H9 (cell line): Measurements from ENCODE around the gene ST13. TPM values are rescaled to one million over a fixed set of nuclear protein-coding genes. Genes with fewer than 3 reads are reported as not detected.

Experiments used
- DNase-seq: peaks from one replicate; pipeline ENCODE4 v3.0.0-alpha.2; 2017
- H2AFZ ChIP-seq: one replicate; pipeline ENCODE4 v1.6.1; 2013; ENCODE audit warnings: mild to moderate bottlenecking, low read length, control low read depth, moderate library complexity
- H2AK5ac ChIP-seq: 2 replicates; pipeline ENCODE4 v1.6.1; 2013; ENCODE audit warnings: low read length, control low read depth, mixed read lengths; ENCODE audit not compliant: insufficient read length
- H2BK120ac ChIP-seq: one replicate; pipeline ENCODE4 v1.6.1; 2013; ENCODE audit warnings: low read depth, mild to moderate bottlenecking, low read length, control low read depth, inconsistent platforms; ENCODE audit not compliant: poor library complexity, severe bottlenecking
- H2BK12ac ChIP-seq: 2 replicates; pipeline ENCODE4 v1.6.1; 2013; ENCODE audit warnings: low read length, control low read depth, mixed read lengths, low read depth; ENCODE audit not compliant: insufficient read length
- H2BK15ac ChIP-seq: 2 replicates; pipeline ENCODE4 v1.6.1; 2013; ENCODE audit warnings: low read depth, low read length, control low read depth
- H2BK20ac ChIP-seq: one replicate; pipeline ENCODE4 v1.6.1; 2013; ENCODE audit warnings: low read depth, mild to moderate bottlenecking, low read length, control low read depth, inconsistent platforms; ENCODE audit not compliant: poor library complexity, severe bottlenecking
- H2BK5ac ChIP-seq: 2 replicates; pipeline ENCODE4 v1.6.1; 2013; ENCODE audit warnings: low read length, control low read depth, mixed read lengths; ENCODE audit not compliant: insufficient read length
- H3K14ac ChIP-seq: 2 replicates; pipeline ENCODE4 v1.6.1; 2013; ENCODE audit warnings: low read length, control low read depth; ENCODE audit not compliant: insufficient read depth
- H3K18ac ChIP-seq: 2 replicates; pipeline ENCODE4 v1.6.1; 2013; ENCODE audit warnings: low read depth, mild to moderate bottlenecking, mixed read lengths, low read length, control low read depth; ENCODE audit not compliant: insufficient read length
- H3K23ac ChIP-seq: 2 replicates; pipeline ENCODE4 v1.6.1; 2013; ENCODE audit warnings: low read length, control low read depth, mixed read lengths, low read depth; ENCODE audit not compliant: insufficient read length
- H3K23me2 ChIP-seq: 2 replicates; pipeline ENCODE4 v1.6.1; 2013; ENCODE audit warnings: low read depth, mild to moderate bottlenecking, mixed read lengths, low read length, control low read depth; ENCODE audit not compliant: insufficient read length, poor library complexity, severe bottlenecking
- H3K27ac ChIP-seq: 2 replicates; pipeline ENCODE4 v1.5.1; 2013; ENCODE audit warnings: low read length, control low read depth, mixed read lengths, low read depth; ENCODE audit not compliant: insufficient read length
- H3K27me3 ChIP-seq: 2 replicates; pipeline ENCODE4 v1.6.1; 2013; ENCODE audit warnings: low read length, control low read depth, inconsistent platforms; ENCODE audit not compliant: insufficient read depth
- H3K4ac ChIP-seq: 2 replicates; pipeline ENCODE4 v1.6.1; 2013; ENCODE audit warnings: low read depth, mild to moderate bottlenecking, control low read depth, inconsistent platforms, low read length, moderate library complexity
- H3K4me1 ChIP-seq: 2 replicates; pipeline ENCODE4 v1.6.1; 2013; ENCODE audit warnings: low read length, control low read depth, inconsistent platforms; ENCODE audit not compliant: insufficient read depth
- H3K4me2 ChIP-seq: 2 replicates; pipeline ENCODE4 v1.6.1; 2013; ENCODE audit warnings: low read length, control low read depth, mixed read lengths; ENCODE audit not compliant: insufficient read length, insufficient read depth
- H3K56ac ChIP-seq: 2 replicates; pipeline ENCODE4 v1.6.1; 2013; ENCODE audit warnings: low read depth, mild to moderate bottlenecking, mixed read lengths, low read length, control low read depth; ENCODE audit not compliant: insufficient read length
- H3K79me1 ChIP-seq: 2 replicates; pipeline ENCODE4 v1.6.1; 2013; ENCODE audit warnings: low read depth, mild to moderate bottlenecking, moderate library complexity, low read length, control low read depth, inconsistent platforms; ENCODE audit not compliant: insufficient read depth, poor library complexity, severe bottlenecking
- H3K79me2 ChIP-seq: 2 replicates; pipeline ENCODE4 v1.6.1; 2013; ENCODE audit warnings: low read length, control low read depth, inconsistent platforms; ENCODE audit not compliant: insufficient read depth
- H3K9ac ChIP-seq: 2 replicates; pipeline ENCODE4 v1.6.1; 2013; ENCODE audit warnings: low read length, control low read depth, mixed read lengths; ENCODE audit not compliant: insufficient read length; ENCODE audit errors: extremely low read depth
- H3K9me3 ChIP-seq: one replicate; pipeline ENCODE4 v1.6.1; 2013; ENCODE audit warnings: low read depth, low read length, inconsistent platforms; ENCODE audit not compliant: control insufficient read depth
- H3T11ph ChIP-seq: one replicate; pipeline ENCODE4 v1.6.1; 2013; ENCODE audit warnings: mild to moderate bottlenecking, low read length, control low read depth, inconsistent platforms
- H4K20me1 ChIP-seq: one replicate; pipeline ENCODE4 v1.6.1; 2013; ENCODE audit not compliant: control insufficient read depth, insufficient read length, insufficient read depth
- H4K5ac ChIP-seq: 2 replicates; pipeline ENCODE4 v1.6.1; 2013; ENCODE audit warnings: low read depth, mild to moderate bottlenecking, mixed read lengths, low read length, control low read depth; ENCODE audit not compliant: insufficient read length
- H4K8ac ChIP-seq: replicated peaks from 2 replicates; pipeline ENCODE4 v1.6.1; 2013; ENCODE audit warnings: low read length, control low read depth, mixed read lengths, low read depth; ENCODE audit not compliant: insufficient read length
- H4K91ac ChIP-seq: 2 replicates; pipeline ENCODE4 v1.6.1; 2013; ENCODE audit warnings: low read depth, mild to moderate bottlenecking, moderate library complexity, mixed read lengths, low read length, control low read depth; ENCODE audit not compliant: insufficient read length
- H3K27ac Mint-ChIP-seq, 3 experiments: 2 replicates in 2 of 3; 3 replicates in 1 of 3; pipeline ENCODE4 v1.8.0; 2020 to 2021; ENCODE audit warnings: mixed read lengths in 3 of 3, mild to moderate bottlenecking in 1 of 3, moderate library complexity in 1 of 3
- H3K27me3 Mint-ChIP-seq: 2 replicates; pipeline ENCODE4 v1.8.0; 2021; ENCODE audit warnings: low read depth, mild to moderate bottlenecking, moderate library complexity, mixed read lengths
- H3K36me3 Mint-ChIP-seq, 3 experiments: 2 replicates in 2 of 3; 3 replicates in 1 of 3; pipeline ENCODE4 v1.8.0; 2020 to 2021; ENCODE audit warnings: low read depth in 3 of 3, mixed read lengths in 3 of 3; ENCODE audit not compliant: insufficient read depth in 1 of 3
- H3K4me1 Mint-ChIP-seq, 2 experiments: 2 replicates each; pipeline ENCODE4 v1.8.0; 2020; ENCODE audit warnings: mixed read lengths in 2 of 2
- H3K4me3 Mint-ChIP-seq, 2 experiments: 2 replicates in 1 of 2; 3 replicates in 1 of 2; pipeline ENCODE4 v1.8.0; 2020 to 2021; ENCODE audit warnings: mild to moderate bottlenecking in 2 of 2, mixed read lengths in 2 of 2, moderate library complexity in 1 of 2
- H3K9me3 Mint-ChIP-seq, 2 experiments: 2 replicates in 1 of 2; 3 replicates in 1 of 2; pipeline ENCODE4 v1.8.0; 2020; ENCODE audit warnings: mild to moderate bottlenecking in 2 of 2, mixed read lengths in 2 of 2, moderate library complexity in 1 of 2
- WGBS: extraction: QIAGEN DNeasy Blood & Tissue Kit; methylation state at CpG from one replicate; pipeline ENCODE4 v1.1.7; 2013; ENCODE audit warnings: missing lambda C conversion rate, low lambda C conversion rate, mixed read lengths; ENCODE audit not compliant: insufficient read length; ENCODE audit errors: extremely low coverage; 5-methylcytosine and 5-hydroxymethylcytosine counted together
- total RNA-seq: library from RNA; stranded (reverse); gene quantifications from 2 replicates; pipeline ENCODE4 v1.2.1, GENCODE V29; 2021
- TF ChIP-seq, protein P1 (sequence below): fragments of 200-600 bp; sonication (generic); conservative IDR thresholded peaks from 3 replicates; pipeline ENCODE4 v1.8.0; 2021; ENCODE audit warnings: antibody characterized with exemption, mild to moderate bottlenecking

Gene ST13
- total RNA-seq, 1 experiment from 2014 or later: 353 TPM

DNA sequence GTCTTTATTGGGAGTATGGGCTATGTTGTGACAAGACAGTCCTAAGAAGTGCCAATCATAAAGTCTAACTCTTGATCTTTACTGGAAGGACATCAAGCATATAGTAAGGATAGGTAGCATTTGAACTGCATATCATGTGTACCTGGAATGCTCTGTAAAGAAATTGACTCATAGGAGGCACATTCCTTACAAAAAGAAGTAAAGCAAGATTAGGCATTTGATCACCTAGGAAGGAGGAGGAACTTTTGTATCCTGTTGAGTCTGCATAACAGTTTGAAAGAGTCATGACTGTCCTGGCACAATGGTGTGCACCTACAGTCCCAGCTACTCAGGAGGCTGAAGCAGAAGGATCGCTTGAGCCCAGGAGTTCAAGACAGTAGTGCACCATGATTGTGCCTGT is 47.7 kb upstream of the ST13 start:
- H3T11ph ChIP-seq: no peak overlapping the region
- no peak overlapping the region for H3K4me3 Mint-ChIP-seq
- H4K8ac ChIP-seq: no peak overlapping the region
- no peak overlapping the region for H3K4ac ChIP-seq
- H3K27me3 Mint-ChIP-seq: no peaks in the 10 kb centered on the region
- peaks cover 6 to 26% (median 7%) of the 10 kb centered on the region in 3 experiments for H3K36me3 Mint-ChIP-seq
- no peak overlapping the region for H2BK12ac ChIP-seq
- H2BK20ac ChIP-seq: no peak overlapping the region
- H4K20me1 ChIP-seq: no peaks in the 10 kb centered on the region
- H2AK5ac ChIP-seq: no peak overlapping the region
- no peak overlapping the region for H3K18ac ChIP-seq
- H3K9me3 Mint-ChIP-seq: no peaks in the 10 kb centered on the region; a peak in 1 of 5 replicates
- H3K4me2 ChIP-seq: no peak overlapping the region
- H4K91ac ChIP-seq: no peak overlapping the region
- H2BK15ac ChIP-seq: no peak overlapping the region
- peaks cover 4 to 7% of the 10 kb centered on the region in 2 experiments for H3K4me1 Mint-ChIP-seq
- H2BK5ac ChIP-seq: no peak overlapping the region
- H3K9ac ChIP-seq: no peak overlapping the region
- no peak overlapping the region for H3K27ac ChIP-seq
- H3K27ac Mint-ChIP-seq: 0 out of 7 replicates have a peak overlapping the region, but pooled peaks of 1 of the 3 experiments have one; percentile 18
- no peak for DNase-seq
- H2BK120ac ChIP-seq: no peak overlapping the region
- H2AFZ ChIP-seq: no peak overlapping the region
- WGBS: no CpG with 5 or more reads among the region's 1 CpG
- no peak overlapping the region for H4K5ac ChIP-seq
- no peaks in the 10 kb centered on the region for H3K4me1 ChIP-seq
- no peak overlapping the region for H3K56ac ChIP-seq
- H3K79me2 ChIP-seq: no peaks in the 10 kb centered on the region
- no peaks in the 10 kb centered on the region for H3K27me3 ChIP-seq
- H3K23me2 ChIP-seq: no peaks in the 10 kb centered on the region
- no peaks in the 10 kb centered on the region for H3K9me3 ChIP-seq
- no peaks in the 10 kb centered on the region for H3K79me1 ChIP-seq
- no peak overlapping the region for H3K14ac ChIP-seq
- H3K23ac ChIP-seq: no peak overlapping the region
- TF ChIP-seq, protein P1, sequence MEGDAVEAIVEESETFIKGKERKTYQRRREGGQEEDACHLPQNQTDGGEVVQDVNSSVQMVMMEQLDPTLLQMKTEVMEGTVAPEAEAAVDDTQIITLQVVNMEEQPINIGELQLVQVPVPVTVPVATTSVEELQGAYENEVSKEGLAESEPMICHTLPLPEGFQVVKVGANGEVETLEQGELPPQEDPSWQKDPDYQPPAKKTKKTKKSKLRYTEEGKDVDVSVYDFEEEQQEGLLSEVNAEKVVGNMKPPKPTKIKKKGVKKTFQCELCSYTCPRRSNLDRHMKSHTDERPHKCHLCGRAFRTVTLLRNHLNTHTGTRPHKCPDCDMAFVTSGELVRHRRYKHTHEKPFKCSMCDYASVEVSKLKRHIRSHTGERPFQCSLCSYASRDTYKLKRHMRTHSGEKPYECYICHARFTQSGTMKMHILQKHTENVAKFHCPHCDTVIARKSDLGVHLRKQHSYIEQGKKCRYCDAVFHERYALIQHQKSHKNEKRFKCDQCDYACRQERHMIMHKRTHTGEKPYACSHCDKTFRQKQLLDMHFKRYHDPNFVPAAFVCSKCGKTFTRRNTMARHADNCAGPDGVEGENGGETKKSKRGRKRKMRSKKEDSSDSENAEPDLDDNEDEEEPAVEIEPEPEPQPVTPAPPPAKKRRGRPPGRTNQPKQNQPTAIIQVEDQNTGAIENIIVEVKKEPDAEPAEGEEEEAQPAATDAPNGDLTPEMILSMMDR: no peak
